Measurements from ENCODE around the gene C17orf78. TPM values are rescaled to one million over a fixed set of nuclear protein-coding genes. Genes with fewer than 3 reads are reported as not detected.

Gene C17orf78
- not detected for total RNA-seq

GRCh38 chr17:37375706-37376105 is at the start of gene C17orf78:
Gene C17orf78 (plus strand): TSS chr17:37375985. CDS start chr17:37376093, 108 bp downstream.

GRCh38 chr17:37406635-37407461 is 31.1 kb downstream of the C17orf78 start, which contains the start of the genes ACACA and TADA2A:
Gene ACACA (minus strand): TSS chr17:37406836. CDS start chr17:37406299, 537 bp downstream.
Gene TADA2A (plus strand): TSS chr17:37406886. CDS start chr17:37411366, 4,480 bp downstream.

Other genes with a start within 250 kb of the C17orf78 start
- 182 TPM for gene ACACA, start 30.9 kb downstream of the C17orf78 start, total RNA-seq
- 46.3 TPM for gene TADA2A, start 30.9 kb downstream of the C17orf78 start, total RNA-seq
- gene DUSP14, start 113.9 kb downstream of the C17orf78 start, total RNA-seq = 12.2 TPM
- gene SYNRG, start 233.4 kb downstream of the C17orf78 start, total RNA-seq = 66.4 TPM